ENCODE measurements around the gene RSPO1.

The RSPO1 gene

DNA sequence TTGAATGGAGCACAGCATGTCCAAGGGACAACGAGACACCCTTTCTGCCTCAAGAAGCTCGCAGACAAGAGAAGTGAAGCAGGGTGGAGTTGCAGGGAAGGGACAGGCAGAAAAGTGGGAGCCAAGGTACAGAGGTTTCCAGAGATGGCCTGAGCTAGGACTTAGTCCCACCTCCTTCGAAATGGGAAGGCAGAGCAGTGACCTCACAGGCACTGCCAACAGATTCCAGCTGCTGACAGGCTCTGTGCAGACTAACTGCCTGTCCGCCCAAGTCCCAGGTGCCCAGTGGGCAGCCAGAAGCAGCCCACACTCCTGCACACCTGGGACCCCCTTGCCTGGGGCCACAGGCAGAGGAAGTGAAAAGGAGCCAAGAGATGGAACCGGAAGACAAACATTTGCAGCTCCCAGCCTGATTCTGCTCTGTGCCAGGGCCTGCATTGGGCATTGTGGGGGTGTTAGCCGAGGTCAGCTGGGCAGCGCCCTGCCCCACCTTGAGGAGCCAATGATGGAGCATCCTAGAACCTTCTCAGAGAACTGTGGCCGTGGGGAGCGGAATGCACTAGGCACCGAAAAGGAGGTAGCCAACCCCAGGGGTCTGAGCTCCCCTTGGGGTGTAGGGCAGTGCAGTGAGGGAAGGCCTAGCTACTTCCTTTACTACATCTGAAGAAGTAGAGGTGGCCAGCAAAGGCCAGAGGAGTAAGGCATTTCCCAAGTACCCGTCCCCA, 27.5 kb upstream of the RSPO1 start:
- Mint-ChIP-seq H3K27ac (peak overlapping the region; percentile 41), H3K4me3 (no peak overlapping the region), H3K9me3 (no peaks in the 10 kb centered on the region), H3K27me3 (peaks cover 2% of the 10 kb centered on the region), H3K36me3 (no peaks in the 10 kb centered on the region), H3K4me1 (no peaks in the 10 kb centered on the region)

DNA sequence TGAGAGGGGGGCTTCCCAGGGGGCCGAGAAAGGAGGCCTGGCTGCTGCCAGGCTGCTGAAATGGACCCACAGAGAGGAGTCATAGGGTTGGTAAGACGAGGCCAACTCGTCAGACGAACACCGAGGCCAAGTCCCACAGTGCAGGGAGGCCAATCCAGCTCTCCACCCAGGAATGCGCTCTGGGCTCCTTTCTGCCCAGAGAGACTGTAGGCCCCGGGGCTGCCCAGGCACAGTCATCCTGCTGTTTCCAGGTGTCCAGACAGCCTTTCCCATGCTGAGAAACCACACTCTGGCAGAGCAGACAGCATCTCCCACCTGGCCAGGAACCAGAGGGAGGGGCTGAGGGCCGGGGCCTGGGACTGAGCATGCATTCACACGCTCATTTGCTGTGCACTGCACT, 26.7 kb upstream of the RSPO1 start:
- Mint-ChIP-seq H3K9me3 (no peaks in the 10 kb centered on the region), H3K4me3 (no peak overlapping the region), H3K36me3 (no peaks in the 10 kb centered on the region), H3K27ac (no peak overlapping the region), H3K27me3 (peaks cover 2% of the 10 kb centered on the region), H3K4me1 (no peaks in the 10 kb centered on the region)

DNA sequence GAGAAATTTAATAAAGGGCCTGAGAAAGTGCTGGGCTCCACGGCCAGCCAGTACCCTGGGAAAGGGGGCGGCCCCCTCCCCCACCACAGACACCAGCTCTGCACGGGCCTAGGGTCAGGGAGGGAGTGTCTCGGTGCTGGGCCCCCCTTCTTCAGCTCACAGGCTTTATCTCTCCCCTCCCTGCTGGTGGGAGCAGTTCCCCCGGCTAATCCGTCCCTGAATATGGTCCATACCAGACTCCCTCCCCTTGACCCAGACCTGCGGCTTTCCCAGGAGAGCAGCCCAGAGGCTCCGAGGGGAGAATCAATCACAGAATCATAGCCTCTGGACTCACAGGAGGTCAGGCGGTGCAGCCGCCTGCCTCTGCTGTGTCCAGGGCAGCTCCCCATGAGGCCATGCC, 26.0 kb upstream of the RSPO1 start:
- H3K36me3 Mint-ChIP-seq, result no peaks in the 10 kb centered on the region

DNA sequence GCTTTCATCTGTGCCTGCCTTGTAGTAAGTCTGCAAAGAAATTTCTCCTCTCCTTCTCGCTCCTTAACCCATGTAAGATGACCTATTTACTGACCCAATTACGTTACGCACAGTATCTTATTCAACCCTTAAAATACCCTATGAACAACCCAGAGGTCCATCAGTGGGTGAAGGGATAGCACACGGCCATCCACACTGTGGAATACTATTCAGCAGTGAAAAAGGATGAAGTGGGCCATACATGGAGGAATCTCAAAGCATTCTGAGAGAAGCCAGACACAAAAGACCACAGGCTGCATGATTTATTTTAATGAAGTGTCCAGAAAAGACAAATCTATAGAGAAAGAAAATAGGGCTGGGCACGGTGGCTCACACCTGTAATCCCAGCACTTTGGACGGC, 23.8 kb upstream of the RSPO1 start:
- Mint-ChIP-seq H3K9me3 (no peaks in the 10 kb centered on the region), H3K27me3 (peaks cover 2% of the 10 kb centered on the region), H3K4me3 (no peak overlapping the region), H3K36me3 (no peaks in the 10 kb centered on the region), H3K4me1 (no peaks in the 10 kb centered on the region), H3K27ac (no peak overlapping the region)

More for the DNA sequence above, 26.0 kb upstream of the RSPO1 start:
- no peaks in the 10 kb centered on the region for H3K9me3 Mint-ChIP-seq
- H3K4me3 Mint-ChIP-seq, result no peak overlapping the region
- H3K27ac Mint-ChIP-seq, result no peak overlapping the region
- H3K27me3 Mint-ChIP-seq, result peaks cover 2% of the 10 kb centered on the region
- H3K4me1 Mint-ChIP-seq, result no peaks in the 10 kb centered on the region

DNA sequence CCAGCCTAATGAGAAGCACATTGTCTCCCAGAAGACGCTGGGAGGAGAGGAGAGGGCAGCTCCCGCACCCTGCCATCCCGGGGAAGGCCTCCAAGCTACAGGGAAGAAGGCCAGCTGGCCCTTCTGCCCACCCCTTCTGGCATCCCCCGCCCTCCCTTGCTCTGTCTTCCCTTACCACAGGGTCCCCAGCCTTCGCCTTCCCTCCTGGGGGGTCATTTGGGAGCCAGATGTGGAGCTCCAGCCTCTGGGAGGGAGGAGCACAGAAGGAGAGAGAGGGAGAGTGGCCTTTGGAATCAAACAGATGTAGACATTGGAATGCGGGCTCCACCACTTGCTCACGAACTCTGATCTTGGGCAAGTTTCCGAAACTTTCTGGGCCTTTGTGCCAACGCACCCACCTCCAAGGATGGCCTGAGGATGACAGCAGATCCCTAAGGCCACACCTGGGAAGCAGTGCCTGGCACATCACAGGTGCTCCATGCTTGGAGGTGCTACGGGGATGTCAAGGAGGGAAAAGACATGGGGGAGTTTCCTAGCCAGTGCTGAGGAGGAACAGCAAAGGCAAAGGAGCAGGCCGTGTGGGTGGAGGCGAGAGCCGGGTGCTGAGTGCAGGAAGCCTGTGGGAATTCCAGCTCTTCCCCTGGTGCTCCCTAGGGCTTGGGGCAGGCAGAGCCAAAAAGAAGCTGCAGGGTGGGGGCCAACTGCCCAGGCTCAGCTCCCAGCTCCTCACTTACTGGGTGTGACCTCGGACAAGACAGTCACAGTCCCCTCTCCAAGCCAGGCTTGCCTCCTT, 23.1 kb upstream of the RSPO1 start:
- no peak overlapping the region for H3K27ac Mint-ChIP-seq
- H3K9me3 Mint-ChIP-seq, result no peaks in the 10 kb centered on the region
- no peaks in the 10 kb centered on the region for H3K4me1 Mint-ChIP-seq
- peaks cover 2% of the 10 kb centered on the region for H3K27me3 Mint-ChIP-seq
- H3K36me3 Mint-ChIP-seq, result no peaks in the 10 kb centered on the region
- H3K4me3 Mint-ChIP-seq, result no peak overlapping the region

DNA sequence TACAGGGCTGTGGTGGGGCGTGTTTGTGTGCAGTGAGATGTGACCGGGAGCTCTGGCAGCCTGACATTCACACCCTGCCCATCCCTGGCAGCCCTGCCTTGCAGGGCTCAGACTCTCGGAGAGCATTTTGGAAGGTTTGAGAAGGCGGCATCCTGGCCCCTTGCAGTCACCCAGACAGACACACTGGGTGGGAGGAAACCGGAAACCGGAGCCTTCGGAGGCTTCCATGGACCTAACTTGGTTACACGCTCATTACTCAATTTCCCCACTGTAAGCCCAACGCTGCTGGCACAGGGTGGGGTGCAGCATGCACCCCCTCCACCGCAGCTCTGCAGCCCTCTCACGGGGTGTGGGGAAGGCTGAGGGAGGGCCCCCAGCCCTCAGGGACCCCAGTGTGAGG, 22.2 kb upstream of the RSPO1 start:
- Mint-ChIP-seq H3K27ac (no peak overlapping the region), H3K27me3 (peaks cover 2% of the 10 kb centered on the region), H3K9me3 (no peaks in the 10 kb centered on the region), H3K4me1 (no peaks in the 10 kb centered on the region), H3K4me3 (no peak overlapping the region), H3K36me3 (no peaks in the 10 kb centered on the region)

DNA sequence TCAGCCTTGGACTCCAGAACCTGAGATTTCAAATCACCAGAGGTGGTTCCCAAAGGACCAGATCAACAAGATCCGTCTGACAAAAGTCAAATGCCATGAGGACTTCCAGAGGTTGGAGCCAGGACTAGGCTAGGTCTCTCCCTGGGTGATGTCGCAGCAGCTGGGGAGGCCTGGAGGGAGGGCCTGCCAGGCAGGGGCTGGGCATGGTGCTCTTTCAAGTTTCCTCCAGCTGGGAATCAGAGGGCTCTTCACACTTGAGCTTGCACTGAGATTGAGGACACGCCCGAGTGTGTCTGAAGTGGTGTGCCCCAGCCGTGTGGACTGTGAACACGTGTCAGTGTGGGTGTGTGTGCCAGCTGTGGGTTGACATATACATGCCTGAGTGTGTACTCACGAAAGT, 21.3 kb upstream of the RSPO1 start:
- no peak overlapping the region for H3K27ac Mint-ChIP-seq
- H3K9me3 Mint-ChIP-seq, result no peaks in the 10 kb centered on the region
- H3K27me3 Mint-ChIP-seq, result peaks cover 2% of the 10 kb centered on the region
- no peaks in the 10 kb centered on the region for H3K36me3 Mint-ChIP-seq
- H3K4me3 Mint-ChIP-seq, result no peak overlapping the region
- no peaks in the 10 kb centered on the region for H3K4me1 Mint-ChIP-seq

DNA sequence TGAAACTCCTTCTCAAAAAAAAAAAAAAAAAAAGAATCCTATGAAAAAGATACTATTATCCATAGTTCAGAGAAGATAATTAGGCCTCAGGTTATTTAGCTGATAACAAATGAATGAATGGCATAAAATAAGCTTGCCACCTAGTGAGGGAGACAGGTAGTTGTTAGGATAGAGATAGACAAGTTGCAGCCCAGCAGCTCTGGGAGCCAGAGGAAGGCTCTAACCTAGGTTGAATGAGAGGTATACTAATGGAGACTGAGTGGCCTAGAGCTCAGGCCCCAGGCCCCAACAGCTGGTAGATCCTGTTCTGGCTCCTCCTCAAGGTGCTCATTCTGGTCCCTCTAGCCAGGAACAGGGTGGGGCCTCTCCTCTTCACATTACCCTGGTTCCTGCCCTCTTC, 20.6 kb upstream of the RSPO1 start:
- Mint-ChIP-seq H3K36me3 (no peaks in the 10 kb centered on the region), H3K4me1 (no peaks in the 10 kb centered on the region), H3K27me3 (peaks cover under 1% of the 10 kb centered on the region), H3K4me3 (no peak overlapping the region), H3K27ac (no peak overlapping the region), H3K9me3 (no peaks in the 10 kb centered on the region)

DNA sequence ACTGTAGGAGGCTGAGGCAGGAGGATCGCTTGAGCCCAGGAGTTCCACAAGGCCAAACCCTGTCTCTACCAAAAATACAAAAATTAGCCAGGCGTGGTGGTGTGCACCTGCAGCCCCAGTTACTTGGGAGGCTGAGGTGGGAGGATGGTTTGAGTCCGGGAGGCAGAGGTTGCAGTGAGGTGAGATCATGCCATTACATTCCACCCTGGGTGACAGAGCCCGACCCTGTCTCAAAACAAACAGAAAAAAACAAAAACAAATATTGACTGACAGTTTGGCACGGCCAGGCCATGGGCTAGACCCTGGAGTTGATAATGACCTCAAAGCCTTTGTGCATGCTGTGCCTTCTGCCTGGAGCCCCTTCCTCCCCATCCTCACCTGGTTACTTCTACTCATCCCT, 19.2 kb upstream of the RSPO1 start:
- no peak overlapping the region for H3K4me3 Mint-ChIP-seq
- no peaks in the 10 kb centered on the region for H3K4me1 Mint-ChIP-seq
- no peaks in the 10 kb centered on the region for H3K36me3 Mint-ChIP-seq
- no peaks in the 10 kb centered on the region for H3K27me3 Mint-ChIP-seq
- no peaks in the 10 kb centered on the region for H3K9me3 Mint-ChIP-seq
- H3K27ac Mint-ChIP-seq, result no peak overlapping the region

DNA sequence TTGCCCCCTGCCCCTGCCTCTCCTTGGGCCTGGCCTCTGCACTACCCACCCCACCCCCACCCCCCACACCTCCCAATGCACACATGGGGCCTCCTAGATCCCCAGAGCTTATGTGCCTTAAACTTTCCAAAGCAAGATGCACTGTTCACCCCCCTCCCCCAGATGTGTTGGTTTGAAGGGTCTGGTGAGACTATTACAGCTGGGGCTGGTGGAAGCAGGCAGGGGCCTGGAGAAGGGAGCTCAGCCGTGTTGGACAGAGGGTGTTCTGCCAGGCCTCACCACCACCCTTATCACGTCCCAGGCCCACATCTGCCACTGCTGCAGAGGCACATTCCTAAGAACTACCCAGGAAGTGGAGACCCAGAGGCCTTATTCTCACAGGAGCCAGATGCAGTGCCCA, 18.3 kb upstream of the RSPO1 start:
- Mint-ChIP-seq H3K27me3 (no peaks in the 10 kb centered on the region), H3K9me3 (no peaks in the 10 kb centered on the region), H3K4me3 (no peak overlapping the region), H3K36me3 (no peaks in the 10 kb centered on the region), H3K4me1 (no peaks in the 10 kb centered on the region), H3K27ac (no peak overlapping the region)

DNA sequence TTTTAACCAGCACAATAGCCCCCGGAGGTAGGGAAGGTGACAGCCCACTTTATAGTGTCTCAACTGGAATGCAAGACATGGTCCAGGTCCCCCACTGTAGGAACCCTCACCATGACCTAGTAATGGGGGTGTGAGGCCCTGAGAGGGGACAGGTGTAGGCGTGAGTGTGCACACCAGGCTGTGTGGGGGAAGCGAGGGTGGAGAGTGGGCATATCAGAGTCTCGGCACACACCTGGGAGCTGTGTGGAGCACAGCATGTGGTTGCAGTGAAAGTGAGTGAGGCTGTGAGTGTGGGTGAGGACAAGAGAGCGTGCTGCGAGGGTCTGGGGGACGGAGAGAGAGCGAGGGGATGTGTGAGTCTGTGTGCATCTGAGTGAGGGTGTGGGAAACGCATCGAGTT, 17.1 kb upstream of the RSPO1 start:
- H3K36me3 Mint-ChIP-seq, result no peaks in the 10 kb centered on the region
- H3K9me3 Mint-ChIP-seq, result no peaks in the 10 kb centered on the region
- H3K27me3 Mint-ChIP-seq, result peaks cover 4% of the 10 kb centered on the region
- H3K4me3 Mint-ChIP-seq, result no peak overlapping the region
- H3K4me1 Mint-ChIP-seq, result no peaks in the 10 kb centered on the region
- H3K27ac Mint-ChIP-seq, result no peak overlapping the region

DNA sequence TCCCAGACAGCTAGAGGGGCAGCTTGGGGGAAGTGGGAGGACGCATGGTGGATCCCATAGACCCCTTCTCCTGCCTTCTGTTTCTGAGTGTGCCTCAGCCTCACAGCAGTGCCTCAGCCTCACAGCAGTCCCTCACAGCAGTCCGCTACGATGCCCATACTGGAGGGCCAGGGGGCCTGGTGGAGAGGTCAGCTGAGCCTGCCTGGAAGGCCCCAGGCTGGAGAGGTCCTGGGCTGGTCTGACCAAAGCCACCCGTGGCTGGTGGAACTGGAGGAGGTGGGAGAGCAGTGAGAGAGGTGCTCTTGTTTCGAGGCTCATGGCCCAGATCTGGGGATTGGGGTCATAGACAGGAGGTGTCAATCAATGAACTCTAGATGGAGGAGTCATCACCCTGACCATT, 16.0 kb upstream of the RSPO1 start:
- Mint-ChIP-seq H3K9me3 (no peaks in the 10 kb centered on the region), H3K4me1 (no peaks in the 10 kb centered on the region), H3K27ac (no peak overlapping the region), H3K36me3 (no peaks in the 10 kb centered on the region), H3K27me3 (peaks cover 6% of the 10 kb centered on the region), H3K4me3 (no peak overlapping the region)

DNA sequence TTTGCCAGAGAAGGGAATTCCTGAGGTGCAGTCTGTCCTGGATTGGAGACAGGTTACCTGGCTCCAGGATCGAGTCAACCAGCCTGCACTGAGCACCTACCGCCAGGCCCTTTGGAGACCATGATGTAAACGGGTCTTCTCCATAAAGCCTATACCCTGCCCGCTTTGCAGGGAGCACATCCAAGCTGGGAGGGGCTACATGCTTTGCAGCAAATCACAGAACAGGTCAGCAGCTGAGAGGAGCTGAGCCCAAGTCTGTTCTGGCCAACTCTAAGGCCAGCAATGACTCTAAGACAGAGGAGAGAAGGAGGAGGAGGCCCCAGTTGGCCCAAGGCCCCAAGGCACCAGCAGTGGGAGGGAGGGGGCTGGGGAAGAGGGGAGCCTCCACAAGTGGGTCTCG, 15.5 kb upstream of the RSPO1 start:
- H3K36me3 Mint-ChIP-seq, result no peaks in the 10 kb centered on the region
- H3K4me1 Mint-ChIP-seq, result no peaks in the 10 kb centered on the region
- H3K27me3 Mint-ChIP-seq, result peaks cover 6% of the 10 kb centered on the region
- H3K27ac Mint-ChIP-seq, result no peak overlapping the region
- no peak overlapping the region for H3K4me3 Mint-ChIP-seq
- H3K9me3 Mint-ChIP-seq, result no peaks in the 10 kb centered on the region

DNA sequence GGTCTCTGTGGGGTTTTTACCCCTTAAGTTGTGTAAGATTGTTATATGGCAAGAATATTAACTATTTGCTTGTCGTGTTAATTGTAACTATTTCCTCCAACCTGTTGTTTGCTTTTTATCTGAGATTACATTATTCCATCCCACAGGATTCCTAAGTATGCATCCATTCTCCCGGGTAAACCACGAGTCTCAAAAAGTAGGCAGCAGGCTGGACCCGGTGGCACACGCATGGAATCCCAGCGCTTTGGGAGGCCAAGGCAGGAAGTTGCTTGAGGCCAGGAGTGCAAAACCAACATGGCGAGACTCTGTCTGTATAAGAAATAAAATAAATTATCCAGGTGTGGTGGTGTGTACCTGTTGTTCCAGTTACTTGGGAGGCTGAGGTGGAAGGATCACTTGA, 12.6 kb upstream of the RSPO1 start:
- Mint-ChIP-seq H3K9me3 (no peaks in the 10 kb centered on the region), H3K27me3 (peaks cover 8% of the 10 kb centered on the region), H3K4me3 (no peak overlapping the region), H3K4me1 (no peaks in the 10 kb centered on the region), H3K27ac (no peak overlapping the region), H3K36me3 (no peaks in the 10 kb centered on the region)

DNA sequence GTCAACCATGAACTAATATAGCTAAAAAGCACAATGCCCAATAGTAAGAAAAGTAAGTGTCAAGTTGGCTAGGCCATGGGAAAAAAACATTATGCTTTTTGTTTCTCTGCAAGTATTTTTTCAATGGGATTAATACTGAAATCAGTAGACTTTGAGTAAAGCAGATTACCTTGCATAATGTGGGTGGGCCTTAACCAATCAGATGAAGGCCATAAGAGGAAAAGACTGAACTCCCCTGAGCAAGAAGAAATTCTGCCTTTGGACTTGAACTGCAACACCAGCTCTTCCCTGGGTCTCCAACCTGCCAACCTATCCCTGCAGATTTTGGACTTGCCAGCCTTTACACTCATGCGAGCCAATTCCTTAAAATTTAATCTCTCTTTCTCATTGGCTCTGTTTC, 6.4 kb upstream of the RSPO1 start:
- no peaks in the 10 kb centered on the region for H3K36me3 Mint-ChIP-seq
- H3K4me3 Mint-ChIP-seq, result no peak overlapping the region
- no peak overlapping the region for H3K27ac Mint-ChIP-seq
- no peaks in the 10 kb centered on the region for H3K4me1 Mint-ChIP-seq
- H3K27me3 Mint-ChIP-seq, result peaks cover 12% of the 10 kb centered on the region
- no peaks in the 10 kb centered on the region for H3K9me3 Mint-ChIP-seq

DNA sequence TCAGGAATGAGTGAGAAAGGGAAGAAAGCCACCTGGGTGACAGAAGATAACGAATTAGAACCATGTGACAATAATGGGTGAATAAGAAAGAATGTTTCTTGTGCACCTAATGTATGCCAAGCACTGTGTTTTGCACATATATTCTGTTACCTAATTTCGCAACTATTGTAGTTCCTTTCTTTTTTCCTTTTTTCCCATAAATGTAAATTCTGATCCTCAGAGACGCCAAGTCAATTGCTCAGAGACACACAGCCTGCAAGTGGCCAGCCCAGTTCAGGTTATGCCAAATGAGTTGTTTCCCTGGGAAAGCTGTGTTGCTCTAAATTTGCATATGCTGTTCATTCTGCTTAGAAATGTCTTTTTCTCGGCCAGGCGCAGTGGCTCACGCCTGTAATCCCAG, 1.7 kb upstream of the RSPO1 start:
- Mint-ChIP-seq H3K27me3 (peaks cover 41% of the 10 kb centered on the region), H3K36me3 (no peaks in the 10 kb centered on the region)

More for the DNA sequence above, 1.7 kb upstream of the RSPO1 start:
- Mint-ChIP-seq H3K4me1 (peaks cover 5% of the 10 kb centered on the region), H3K9me3 (no peaks in the 10 kb centered on the region), H3K27ac (no peak overlapping the region), H3K4me3 (no peak overlapping the region)
